Transverse colon (tissue), 4 donors: ENCODE results near the gene MTRR. TPM values are rescaled to one million over a fixed set of nuclear protein-coding genes. Genes with fewer than 3 reads are reported as not detected.
A peak's percentile ranks its signal among the peaks of the same experiment; 100 is the strongest.

Source experiments
- DNase-seq: peaks from one replicate; pipeline ENCODE4 v3.0.0-alpha.2; 2019
- H3K27ac ChIP-seq, 4 donors: fragments of 200-600 bp; sonication (generic); 2 replicates each; pipeline ENCODE4 v1.5.1; 2016 to 2018; ENCODE audit warnings: inconsistent platforms in 4 of 4
- H3K27me3 ChIP-seq: fragments of 200-600 bp; sonication (generic); 2 replicates; pipeline ENCODE4 v1.5.1; 2017; ENCODE audit warnings: inconsistent platforms
- H3K36me3 ChIP-seq, 4 donors: fragments of 200-600 bp; sonication (generic); 2 replicates each; pipeline ENCODE4 v1.5.1; 2017 to 2019; ENCODE audit warnings: inconsistent platforms in 4 of 4
- H3K4me1 ChIP-seq, 4 donors: fragments of 200-600 bp; sonication (generic); 2 replicates each; pipeline ENCODE4 v1.5.1; 2017 to 2020; ENCODE audit warnings: inconsistent platforms in 4 of 4
- H3K4me3 ChIP-seq, 4 donors: fragments of 200-600 bp; sonication (generic); 1 replicate in 1 of 4; 2 replicates in 3 of 4; pipeline versions ENCODE4 v1.5.1 to v1.6.1; 2017 to 2019; ENCODE audit warnings: inconsistent platforms in 4 of 4
- H3K9me3 ChIP-seq, 2 donors: fragments of 200-600 bp; sonication (generic); 2 replicates each; pipeline ENCODE4 v1.5.1; 2017 to 2019; ENCODE audit warnings: inconsistent platforms in 2 of 2
- EP300 ChIP-seq: sonication (generic); formaldehyde crosslinking; IDR thresholded peaks from one replicate; pipeline ENCODE4 v1.6.1; 2017; ENCODE audit warnings: antibody characterized with exemption, low read depth
- POLR2A ChIP-seq: fragments of 450-650 bp; IDR thresholded peaks from one replicate; pipeline ENCODE4 v1.6.1; 2016; ENCODE audit warnings: antibody characterized with exemption, mild to moderate bottlenecking, moderate library complexity
- POLR2AphosphoS5 ChIP-seq, 3 donors: sonication (generic); formaldehyde crosslinking; IDR thresholded peaks; one replicate each; pipeline ENCODE4 v1.6.1; 2016; ENCODE audit warnings: antibody characterized with exemption in 3 of 3
- WGBS, 2 donors: methylation state at CpG; one replicate each; pipeline ENCODE4 v1.1.5; 2018; ENCODE audit warnings: low coverage in 1 of 2; 5-methylcytosine and 5-hydroxymethylcytosine counted together
- in situ Hi-C, 4 donors: fragments of 200-750 bp; cut with MboI; loops; one replicate each; pipeline versions ENCODE4 v1.15.0 to v1.15.1; 2017; ENCODE audit warnings: low sequenced_read_pairs in 3 of 4, low pct_ligation_motif_present in 1 of 4, low pct_unique_long_range_greater_than_20kb in 1 of 4
- intact Hi-C: fragments of 100-400 bp; cut with DNase I; formaldehyde crosslinking; loops from one replicate; pipeline ENCODE4 v1.15.1; 2023; ENCODE audit warnings: low total_unique reads
- total RNA-seq, 4 donors: library from RNA; depleted of rRNA; stranded (reverse); fragments of >200 nt; gene quantifications; one replicate each; pipeline ENCODE4 v1.1.0, GENCODE V29; 2016
- TF ChIP-seq, protein P1 (sequence below), 5 experiments: fragments of 200-600 bp in 3 of 5; fragments of 450-650 bp in 2 of 5; sonication (generic) in 3 of 5; IDR thresholded peaks; 1 replicate in 2 of 5; 2 replicates in 3 of 5; pipeline ENCODE4 v1.5.1; 2016 to 2017; ENCODE audit warnings: antibody characterized with exemption in 5 of 5, inconsistent platforms in 3 of 5, mild to moderate bottlenecking in 2 of 5, moderate library complexity in 1 of 5

MTRR gene
- total RNA-seq, 4 donors from 2014 or later: 31.4 to 120 (median 43.4) TPM

DNA sequence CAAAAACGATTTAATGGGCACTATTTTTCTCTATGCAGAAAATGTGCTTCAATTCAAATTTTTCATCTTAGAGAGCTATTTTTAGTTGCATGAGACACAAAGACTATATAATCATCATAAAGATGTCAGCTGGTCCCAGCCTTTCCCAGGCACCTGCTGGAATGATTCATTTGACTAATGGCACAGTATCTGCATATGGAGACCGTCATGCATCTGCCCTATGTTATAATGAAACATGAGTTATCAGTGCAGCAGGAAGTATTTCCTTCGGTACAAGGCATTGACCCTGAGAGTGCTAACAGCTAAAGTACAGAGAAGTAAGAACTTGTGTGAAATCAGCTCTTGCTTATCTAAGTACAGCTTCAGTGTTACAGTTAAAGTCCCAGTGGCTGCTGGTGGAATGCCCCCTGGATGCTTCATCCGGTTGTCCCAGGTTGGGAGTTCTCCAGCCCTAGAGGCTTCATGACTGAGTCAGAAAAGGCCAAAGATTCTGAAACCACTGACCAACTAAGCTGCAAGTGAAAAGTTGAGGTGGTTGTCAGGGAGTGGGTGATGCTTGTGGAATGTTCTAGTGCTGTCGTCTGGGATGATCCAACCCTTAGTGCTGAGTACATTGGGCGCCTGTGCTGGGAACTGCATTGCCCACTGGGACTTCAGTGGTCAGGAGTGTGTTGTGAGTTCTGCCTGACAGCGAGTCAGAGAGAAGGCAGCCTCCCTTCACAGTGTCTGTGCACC lies 57.2 kb downstream of the MTRR start:
- in situ Hi-C loops (loop anchor here in 1 of 4 donors (25.0 kb wide), 1 partner anchor 1286 kb away; no protein-coding TSS in a partner anchor), intact Hi-C loops (no loop called here)
- 47 to 54% methylated on average over 2 to 7 of the region's 7 CpGs for WGBS, 2 donors
- H3K36me3 ChIP-seq: no peaks in the 10 kb centered on the region
- no peaks in the 10 kb centered on the region for H3K9me3 ChIP-seq
- H3K27ac ChIP-seq: no peak overlapping the region
- no peaks in the 10 kb centered on the region for H3K27me3 ChIP-seq
- H3K4me3 ChIP-seq: no peak overlapping the region
- TF ChIP-seq POLR2AphosphoS5 (IDR thresholded peaks at IDR 0.05): no peak
- TF ChIP-seq, protein P1, sequence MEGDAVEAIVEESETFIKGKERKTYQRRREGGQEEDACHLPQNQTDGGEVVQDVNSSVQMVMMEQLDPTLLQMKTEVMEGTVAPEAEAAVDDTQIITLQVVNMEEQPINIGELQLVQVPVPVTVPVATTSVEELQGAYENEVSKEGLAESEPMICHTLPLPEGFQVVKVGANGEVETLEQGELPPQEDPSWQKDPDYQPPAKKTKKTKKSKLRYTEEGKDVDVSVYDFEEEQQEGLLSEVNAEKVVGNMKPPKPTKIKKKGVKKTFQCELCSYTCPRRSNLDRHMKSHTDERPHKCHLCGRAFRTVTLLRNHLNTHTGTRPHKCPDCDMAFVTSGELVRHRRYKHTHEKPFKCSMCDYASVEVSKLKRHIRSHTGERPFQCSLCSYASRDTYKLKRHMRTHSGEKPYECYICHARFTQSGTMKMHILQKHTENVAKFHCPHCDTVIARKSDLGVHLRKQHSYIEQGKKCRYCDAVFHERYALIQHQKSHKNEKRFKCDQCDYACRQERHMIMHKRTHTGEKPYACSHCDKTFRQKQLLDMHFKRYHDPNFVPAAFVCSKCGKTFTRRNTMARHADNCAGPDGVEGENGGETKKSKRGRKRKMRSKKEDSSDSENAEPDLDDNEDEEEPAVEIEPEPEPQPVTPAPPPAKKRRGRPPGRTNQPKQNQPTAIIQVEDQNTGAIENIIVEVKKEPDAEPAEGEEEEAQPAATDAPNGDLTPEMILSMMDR (IDR thresholded peaks at IDR 0.05): no peak
- no peak for TF ChIP-seq POLR2A
- no peak for TF ChIP-seq EP300
- H3K4me1 ChIP-seq: no peaks in the 10 kb centered on the region
- no peak for DNase-seq

DNA sequence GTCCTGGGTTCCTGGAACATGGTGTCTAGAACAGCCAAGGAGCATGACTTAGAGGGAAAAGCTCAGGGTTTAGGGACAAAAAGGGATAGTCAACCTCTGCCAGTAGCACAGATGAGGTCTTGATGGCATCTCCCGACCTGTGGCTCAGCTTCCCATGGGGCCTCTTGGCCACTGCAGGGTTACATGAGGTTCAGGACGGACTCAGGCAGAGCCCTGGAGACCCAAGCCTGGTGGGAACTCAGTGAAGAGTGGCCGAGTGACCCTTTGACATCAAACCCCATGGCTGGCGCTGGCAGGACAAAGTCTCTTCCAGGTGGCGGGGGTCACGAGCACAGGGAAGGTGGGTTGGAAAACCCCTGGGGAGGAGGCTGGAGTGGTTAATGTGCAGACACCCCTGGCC lies 57.8 kb downstream of the MTRR start:
- Histone ChIP-seq H3K27me3 (no peaks in the 10 kb centered on the region), H3K27ac (no peak overlapping the region), H3K4me3 (no peak overlapping the region), H3K36me3 (no peaks in the 10 kb centered on the region), H3K4me1 (no peaks in the 10 kb centered on the region), H3K9me3 (no peaks in the 10 kb centered on the region)
- 83% methylated on average over 6 of the region's 6 CpGs; no CpG with 5 or more reads in 1 of the 2 donors for WGBS, 2 donors
- TF ChIP-seq EP300 (no peak), POLR2AphosphoS5 (IDR thresholded peaks at IDR 0.05) (no peak), POLR2A (no peak)
- TF ChIP-seq, protein P1 (IDR thresholded peaks at IDR 0.05): no peak
- intact Hi-C loops: no loop called here
- DNase-seq: no peak
- in situ Hi-C loops: loop anchor here in 1 of 4 donors (25.0 kb wide), 1 partner anchor 1286 kb away; no protein-coding TSS in a partner anchor

GRCh38 chr5:7927466-7928375 lies 58.8 kb downstream of the MTRR start:
- H3K4me3 ChIP-seq: no peak overlapping the region
- no peak overlapping the region for H3K27ac ChIP-seq
- intact Hi-C loops (no loop called here), in situ Hi-C loops (loop anchor here in 1 of 4 donors (25.0 kb wide), 1 partner anchor 1285 kb away; no protein-coding TSS in a partner anchor)
- peak; percentile 74 for DNase-seq
- no peaks in the 10 kb centered on the region for H3K4me1 ChIP-seq
- no peaks in the 10 kb centered on the region for H3K36me3 ChIP-seq
- H3K9me3 ChIP-seq: no peaks in the 10 kb centered on the region
- no peaks in the 10 kb centered on the region for H3K27me3 ChIP-seq
- WGBS, 2 donors: 44 to 92% methylated on average over 5 to 26 of the region's 26 CpGs
- no peak for TF ChIP-seq POLR2AphosphoS5 (IDR thresholded peaks at IDR 0.05)
- TF ChIP-seq, protein P1 (IDR thresholded peaks at IDR 0.05): peak; percentile 64 to 80 (median 74)
- no peak for TF ChIP-seq EP300
- TF ChIP-seq POLR2A: no peak

DNA sequence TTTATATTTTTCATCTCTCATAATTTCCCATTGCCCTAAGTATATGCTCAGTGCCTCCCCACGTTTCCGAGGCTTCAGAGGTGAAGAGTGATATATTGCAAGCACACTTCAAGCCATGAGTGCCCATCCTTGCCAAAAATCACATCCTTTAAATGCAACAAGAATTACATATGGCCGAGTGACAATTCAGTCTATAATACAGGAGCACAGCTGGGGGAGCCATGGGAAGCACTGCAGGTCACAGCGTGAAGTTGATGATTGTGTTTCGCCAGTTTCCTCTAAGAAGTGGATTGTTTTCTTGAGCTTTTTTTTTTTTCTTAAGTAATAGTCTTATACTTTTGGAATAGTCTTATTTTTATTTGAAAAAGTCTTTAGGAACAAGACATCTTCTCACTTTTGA lies 61.1 kb downstream of the MTRR start:
- DNase-seq: no peak

More for the DNA sequence above, 61.1 kb downstream of the MTRR start:
- H3K4me3 ChIP-seq: no peak overlapping the region
- H3K27me3 ChIP-seq: no peaks in the 10 kb centered on the region
- in situ Hi-C loops: loop anchor here in 1 of 4 donors (25.0 kb wide), 1 partner anchor 1282 kb away; no protein-coding TSS in a partner anchor
- no peak overlapping the region for H3K27ac ChIP-seq
- no peaks in the 10 kb centered on the region for H3K9me3 ChIP-seq
- no peaks in the 10 kb centered on the region for H3K36me3 ChIP-seq
- no peaks in the 10 kb centered on the region for H3K4me1 ChIP-seq
- intact Hi-C loops: no loop called here
- WGBS, 2 donors: 73 to 77% methylated on average over 3 to 5 of the region's 5 CpGs
- no peak for TF ChIP-seq EP300
- TF ChIP-seq, protein P1 (IDR thresholded peaks at IDR 0.05): no peak
- TF ChIP-seq POLR2A: no peak
- TF ChIP-seq POLR2AphosphoS5 (IDR thresholded peaks at IDR 0.05): no peak
